HUES6 (cell line): ENCODE data around the gene P2RX7.

ENCODE experiments used
- H3K27ac ChIP-seq: 2 replicates; pipeline ENCODE4 v1.7.0; 2013; ENCODE audit warnings: low read depth, mild to moderate bottlenecking, low read length, inconsistent platforms
- H3K27me3 ChIP-seq: 2 replicates; pipeline ENCODE4 v1.6.1; 2013; ENCODE audit warnings: low read length; ENCODE audit not compliant: control insufficient read depth, insufficient read depth
- H3K36me3 ChIP-seq: 2 replicates; pipeline ENCODE4 v1.6.1; 2013; ENCODE audit warnings: low read length; ENCODE audit not compliant: control insufficient read depth, insufficient read depth
- H3K4me1 ChIP-seq: 2 replicates; pipeline ENCODE4 v1.6.1; 2013; ENCODE audit warnings: low read length; ENCODE audit not compliant: control insufficient read depth, insufficient read depth
- H3K4me3 ChIP-seq: 2 replicates; pipeline ENCODE4 v1.5.1; 2013; ENCODE audit warnings: low read depth, low read length
- H3K9ac ChIP-seq: one replicate; pipeline ENCODE4 v1.6.1; 2013; ENCODE audit warnings: mild to moderate bottlenecking, low read length
- H3K9me3 ChIP-seq: 2 replicates; pipeline ENCODE4 v1.6.1; 2013; ENCODE audit warnings: low read depth, low read length; ENCODE audit not compliant: control insufficient read depth, insufficient read depth

The P2RX7 gene

DNA sequence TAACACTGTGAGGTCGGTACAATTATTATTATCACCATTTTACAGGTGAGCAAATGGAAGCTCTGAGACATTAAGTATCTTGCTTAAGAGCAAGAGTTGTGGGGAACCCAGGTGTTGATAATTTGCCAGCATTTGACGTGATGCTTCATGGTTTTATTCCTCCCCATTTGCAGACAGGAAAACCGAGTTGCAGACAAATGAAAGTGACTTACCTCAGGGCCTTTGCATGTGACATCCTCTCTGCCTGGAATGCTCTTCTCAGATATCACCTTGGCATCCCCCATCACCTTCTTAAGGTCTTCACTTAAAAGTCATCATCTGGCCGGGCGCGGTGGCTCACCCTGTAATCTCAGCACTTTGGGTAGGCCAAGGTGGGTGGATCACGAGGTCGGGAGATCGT lies 21.0 kb upstream of the P2RX7 start:
- Histone ChIP-seq H3K9ac (no peak overlapping the region), H3K36me3 (no peaks in the 10 kb centered on the region), H3K27me3 (no peaks in the 10 kb centered on the region), H3K27ac (no peak overlapping the region), H3K9me3 (no peaks in the 10 kb centered on the region), H3K4me3 (no peak overlapping the region), H3K4me1 (no peaks in the 10 kb centered on the region)

DNA sequence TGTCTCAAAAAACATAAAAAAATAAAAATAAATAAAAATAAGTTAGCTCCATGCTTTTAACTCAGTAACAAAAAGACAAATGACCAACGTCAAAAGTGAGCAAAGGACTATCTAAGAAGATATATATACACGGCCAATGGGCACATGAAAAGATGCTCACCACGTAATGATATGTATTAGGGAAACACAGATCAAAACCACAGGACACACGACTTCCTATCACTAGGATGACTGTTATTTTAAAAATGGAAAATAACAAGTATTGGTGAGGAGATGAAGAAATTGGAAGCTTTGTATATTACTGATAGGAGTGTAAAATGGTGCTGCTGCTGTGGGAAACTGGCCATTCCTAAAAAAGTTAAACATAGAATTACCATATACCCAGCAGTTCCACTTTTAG lies 20.2 kb upstream of the P2RX7 start:
- no peak overlapping the region for H3K9ac ChIP-seq
- H3K9me3 ChIP-seq: no peaks in the 10 kb centered on the region
- H3K27me3 ChIP-seq: no peaks in the 10 kb centered on the region
- H3K4me1 ChIP-seq: no peaks in the 10 kb centered on the region
- no peak overlapping the region for H3K4me3 ChIP-seq
- no peaks in the 10 kb centered on the region for H3K36me3 ChIP-seq
- no peak overlapping the region for H3K27ac ChIP-seq

DNA sequence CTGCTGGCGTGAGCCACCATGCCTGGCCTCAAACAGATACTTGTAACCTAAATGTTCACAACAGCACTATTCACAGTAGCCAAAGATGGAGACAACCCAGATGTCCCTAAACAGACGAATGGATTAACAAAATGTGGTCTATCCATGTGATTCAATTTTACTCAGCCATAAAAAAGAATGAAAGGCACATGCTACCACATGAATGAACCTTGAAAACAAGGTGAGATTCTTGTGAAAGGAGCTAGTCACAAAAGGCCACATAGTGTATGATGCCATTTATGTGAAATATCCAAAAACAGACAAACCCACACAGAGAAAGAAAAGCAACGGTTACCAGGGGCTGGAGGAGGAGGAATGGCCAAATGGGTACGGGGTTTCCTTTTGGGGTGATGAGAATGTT lies 19.6 kb upstream of the P2RX7 start:
- Histone ChIP-seq H3K27me3 (no peaks in the 10 kb centered on the region), H3K9ac (no peak overlapping the region), H3K4me1 (no peaks in the 10 kb centered on the region), H3K36me3 (no peaks in the 10 kb centered on the region), H3K9me3 (no peaks in the 10 kb centered on the region), H3K27ac (no peak overlapping the region), H3K4me3 (no peak overlapping the region)

DNA sequence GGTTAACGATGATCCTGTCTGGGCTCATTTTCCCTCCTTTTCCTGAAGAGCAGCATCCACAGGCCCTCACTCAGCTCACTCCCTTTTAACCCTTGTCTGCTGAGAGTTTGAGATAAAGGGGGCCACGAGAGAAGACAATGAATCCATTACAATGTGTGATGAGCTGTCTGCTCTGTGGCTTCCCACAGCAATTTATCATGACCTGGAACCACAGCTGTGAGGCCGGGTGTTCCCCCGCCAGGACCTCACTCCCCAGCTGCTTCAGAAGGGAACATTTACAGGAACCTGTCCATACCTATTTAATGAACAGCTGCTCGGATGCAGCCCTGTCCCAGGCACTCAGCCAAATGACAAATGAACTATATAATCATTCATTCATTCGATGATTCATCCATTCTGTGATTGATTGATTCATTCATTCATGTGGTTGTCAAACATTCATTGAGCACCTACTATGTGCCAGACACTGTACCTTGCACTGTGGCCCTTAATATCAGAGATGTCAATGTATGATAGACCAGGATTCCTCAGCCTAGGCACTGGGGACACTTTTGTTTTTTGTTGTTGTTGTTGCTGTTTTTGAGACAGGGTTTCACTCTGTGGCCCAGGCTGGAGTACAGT lies 18.5 kb upstream of the P2RX7 start:
- H3K4me3 ChIP-seq: no peak overlapping the region
- H3K36me3 ChIP-seq: no peaks in the 10 kb centered on the region
- H3K27me3 ChIP-seq: no peaks in the 10 kb centered on the region
- no peak overlapping the region for H3K27ac ChIP-seq
- no peaks in the 10 kb centered on the region for H3K9me3 ChIP-seq
- H3K4me1 ChIP-seq: no peaks in the 10 kb centered on the region
- H3K9ac ChIP-seq: no peak overlapping the region

DNA sequence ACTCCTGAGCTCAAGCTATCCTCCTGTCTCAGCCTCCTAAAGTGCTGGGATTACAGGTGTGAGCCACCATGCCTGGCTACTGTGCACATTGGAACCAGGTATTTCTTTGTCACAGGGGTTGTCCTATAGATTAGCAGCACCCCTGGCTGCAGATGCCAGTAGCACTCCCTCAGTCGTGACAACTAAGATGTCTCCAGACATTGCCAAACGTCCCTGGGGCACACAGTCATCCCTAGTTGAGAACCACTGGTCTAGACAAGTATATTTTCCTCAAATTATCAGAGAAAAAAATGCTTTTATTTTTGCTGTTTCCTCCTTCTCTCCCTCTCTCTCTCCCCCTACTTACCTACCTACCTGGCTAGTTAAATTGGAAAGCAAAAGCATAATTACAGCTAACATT lies 17.9 kb upstream of the P2RX7 start:
- H3K9ac ChIP-seq: no peak overlapping the region
- H3K36me3 ChIP-seq: no peaks in the 10 kb centered on the region
- no peaks in the 10 kb centered on the region for H3K4me1 ChIP-seq
- no peaks in the 10 kb centered on the region for H3K27me3 ChIP-seq
- no peak overlapping the region for H3K27ac ChIP-seq
- no peak overlapping the region for H3K4me3 ChIP-seq
- H3K9me3 ChIP-seq: no peaks in the 10 kb centered on the region

DNA sequence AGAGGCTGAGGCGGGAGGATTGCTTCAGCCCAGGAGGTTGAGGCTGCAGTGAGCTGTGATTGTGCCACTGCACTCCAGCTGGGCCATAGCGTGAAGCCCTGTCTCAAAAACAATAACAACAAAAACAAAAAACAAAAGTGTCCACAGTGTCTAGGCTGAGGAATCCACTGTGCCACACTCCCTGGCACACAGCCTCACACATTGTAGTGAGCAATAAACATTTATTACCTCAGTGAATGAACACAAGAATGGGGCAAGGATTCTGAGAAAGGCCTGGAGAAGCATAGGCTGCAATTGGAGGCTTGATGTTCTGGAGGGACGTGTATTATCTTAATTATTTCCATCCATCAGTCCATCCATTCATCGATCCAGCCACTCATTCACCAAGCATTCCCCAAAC lies 17.1 kb upstream of the P2RX7 start:
- no peaks in the 10 kb centered on the region for H3K27me3 ChIP-seq
- no peaks in the 10 kb centered on the region for H3K9me3 ChIP-seq
- no peaks in the 10 kb centered on the region for H3K36me3 ChIP-seq
- no peak overlapping the region for H3K4me3 ChIP-seq
- H3K9ac ChIP-seq: no peak overlapping the region
- no peak overlapping the region for H3K27ac ChIP-seq
- H3K4me1 ChIP-seq: no peaks in the 10 kb centered on the region

GRCh38 chr12:121116318-121117225 lies 16.1 kb upstream of the P2RX7 start:
- H3K27ac ChIP-seq: no peak overlapping the region
- no peaks in the 10 kb centered on the region for H3K36me3 ChIP-seq
- H3K9me3 ChIP-seq: no peaks in the 10 kb centered on the region
- no peak overlapping the region for H3K4me3 ChIP-seq
- H3K4me1 ChIP-seq: no peaks in the 10 kb centered on the region
- H3K27me3 ChIP-seq: peaks cover 6% of the 10 kb centered on the region; the same call in 1 of the 2 replicates
- H3K9ac ChIP-seq: no peak overlapping the region

DNA sequence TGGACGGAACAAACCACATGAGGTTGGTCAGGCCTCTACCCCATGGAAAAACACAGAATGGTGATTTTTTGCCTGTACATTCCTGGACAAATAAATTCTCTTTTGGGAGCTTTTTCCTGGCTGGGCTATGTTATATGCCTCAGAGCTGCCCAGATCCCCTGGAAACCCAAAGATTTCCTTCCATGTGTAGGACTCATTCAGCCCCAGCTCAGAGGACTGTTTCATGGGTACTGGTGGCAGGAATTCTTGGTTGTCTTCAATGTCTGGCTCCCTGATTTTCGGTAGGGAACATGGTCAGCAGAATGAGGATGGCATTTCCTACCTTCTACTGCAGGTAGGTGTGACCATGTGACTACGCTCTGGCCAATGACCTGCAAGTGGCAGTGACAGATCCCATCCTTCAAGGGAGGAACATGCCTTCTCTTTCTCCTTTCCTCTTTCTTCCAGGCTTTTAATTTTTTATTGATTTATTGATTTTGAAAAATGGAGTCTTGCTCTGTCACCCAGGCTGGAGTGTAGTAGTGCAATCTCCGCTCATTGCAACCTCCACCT lies 15.4 kb upstream of the P2RX7 start:
- H3K27ac ChIP-seq: no peak overlapping the region
- H3K27me3 ChIP-seq: peaks cover 6% of the 10 kb centered on the region; the same call in 1 of the 2 replicates

DNA sequence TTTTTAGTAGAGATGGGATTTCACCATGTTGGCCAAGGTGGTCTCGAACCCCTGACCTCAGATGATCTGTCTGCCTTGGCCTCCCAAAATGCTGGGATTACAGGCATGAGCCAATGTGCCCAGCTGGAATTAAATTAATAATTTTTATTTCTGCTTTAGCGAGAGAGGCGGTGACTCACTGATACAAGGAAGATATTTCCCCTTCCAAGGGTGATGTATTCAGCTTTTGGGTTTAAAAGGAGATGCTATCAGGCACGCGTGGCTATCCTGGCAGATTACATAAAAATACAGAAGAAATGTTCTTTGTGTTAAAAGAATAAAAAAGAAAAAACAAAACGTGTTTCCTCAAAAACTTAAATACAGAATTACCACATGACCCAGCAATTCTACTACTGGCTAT lies 12.4 kb upstream of the P2RX7 start:
- no peak overlapping the region for H3K4me3 ChIP-seq
- no peak overlapping the region for H3K27ac ChIP-seq
- no peaks in the 10 kb centered on the region for H3K36me3 ChIP-seq
- no peaks in the 10 kb centered on the region for H3K4me1 ChIP-seq
- H3K9me3 ChIP-seq: no peaks in the 10 kb centered on the region
- H3K27me3 ChIP-seq: peaks cover 6% of the 10 kb centered on the region; the same call in 1 of the 2 replicates
- no peak overlapping the region for H3K9ac ChIP-seq

More for the DNA sequence above, 15.4 kb upstream of the P2RX7 start:
- Histone ChIP-seq H3K4me3 (no peak overlapping the region), H3K9ac (no peak overlapping the region), H3K4me1 (no peaks in the 10 kb centered on the region), H3K36me3 (no peaks in the 10 kb centered on the region), H3K9me3 (no peaks in the 10 kb centered on the region)

GRCh38 chr12:121120989-121121755 lies 11.5 kb upstream of the P2RX7 start:
- no peaks in the 10 kb centered on the region for H3K4me1 ChIP-seq
- no peaks in the 10 kb centered on the region for H3K36me3 ChIP-seq
- no peaks in the 10 kb centered on the region for H3K9me3 ChIP-seq
- H3K4me3 ChIP-seq: no peak overlapping the region
- H3K27me3 ChIP-seq: peaks cover 6% of the 10 kb centered on the region; the same call in 1 of the 2 replicates
- no peak overlapping the region for H3K9ac ChIP-seq
- H3K27ac ChIP-seq: no peak overlapping the region
